ENCODE results near the gene GBA2.

DNA sequence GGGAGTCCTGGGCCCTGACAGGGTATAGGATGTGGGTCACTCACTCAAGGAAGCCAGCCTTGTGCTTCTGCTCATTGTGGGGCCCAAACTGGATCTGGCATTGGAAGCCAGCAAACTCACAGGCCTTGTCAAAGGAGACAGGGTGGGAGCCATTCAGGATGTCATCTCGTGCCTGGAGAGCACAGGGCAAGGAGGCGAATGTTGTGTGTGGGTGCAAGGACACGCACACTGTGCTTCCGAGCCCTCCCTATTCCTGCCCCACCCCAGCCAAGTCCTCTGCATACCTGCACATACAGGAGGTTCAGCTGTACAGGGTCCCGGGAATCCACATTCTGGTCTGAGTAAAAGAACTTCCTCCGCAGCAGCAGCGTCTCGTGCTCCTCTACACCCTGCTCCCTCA is 25.1 kb downstream of the GBA2 start:
- TF ChIP-seq, protein P1, sequence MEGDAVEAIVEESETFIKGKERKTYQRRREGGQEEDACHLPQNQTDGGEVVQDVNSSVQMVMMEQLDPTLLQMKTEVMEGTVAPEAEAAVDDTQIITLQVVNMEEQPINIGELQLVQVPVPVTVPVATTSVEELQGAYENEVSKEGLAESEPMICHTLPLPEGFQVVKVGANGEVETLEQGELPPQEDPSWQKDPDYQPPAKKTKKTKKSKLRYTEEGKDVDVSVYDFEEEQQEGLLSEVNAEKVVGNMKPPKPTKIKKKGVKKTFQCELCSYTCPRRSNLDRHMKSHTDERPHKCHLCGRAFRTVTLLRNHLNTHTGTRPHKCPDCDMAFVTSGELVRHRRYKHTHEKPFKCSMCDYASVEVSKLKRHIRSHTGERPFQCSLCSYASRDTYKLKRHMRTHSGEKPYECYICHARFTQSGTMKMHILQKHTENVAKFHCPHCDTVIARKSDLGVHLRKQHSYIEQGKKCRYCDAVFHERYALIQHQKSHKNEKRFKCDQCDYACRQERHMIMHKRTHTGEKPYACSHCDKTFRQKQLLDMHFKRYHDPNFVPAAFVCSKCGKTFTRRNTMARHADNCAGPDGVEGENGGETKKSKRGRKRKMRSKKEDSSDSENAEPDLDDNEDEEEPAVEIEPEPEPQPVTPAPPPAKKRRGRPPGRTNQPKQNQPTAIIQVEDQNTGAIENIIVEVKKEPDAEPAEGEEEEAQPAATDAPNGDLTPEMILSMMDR (IDR thresholded peaks at IDR 0.05), result no peak
- TF ChIP-seq POLR2A (IDR thresholded peaks at IDR 0.05), result no peak

All from thyroid gland (tissue), 4 donors.